BLaER1 (cell line): ENCODE results near the gene DEFB113.

ENCODE experiments used
- H3K27ac ChIP-seq: shearing (Covaris generic); formaldehyde crosslinking; 2 replicates; pipeline ENCODE4 v1.8.1; 2022
- H3K27me3 ChIP-seq: shearing (Covaris generic); formaldehyde crosslinking; 2 replicates; pipeline ENCODE4 v1.8.1; 2022
- H3K36me3 ChIP-seq: shearing (Covaris generic); formaldehyde crosslinking; 2 replicates; pipeline ENCODE4 v1.8.1; 2022
- H3K4me1 ChIP-seq: shearing (Covaris generic); formaldehyde crosslinking; 2 replicates; pipeline ENCODE4 v1.8.1; 2022
- H3K4me2 ChIP-seq: shearing (Covaris generic); formaldehyde crosslinking; 2 replicates; pipeline ENCODE4 v1.8.1; 2022
- H3K4me3 ChIP-seq: shearing (Covaris generic); formaldehyde crosslinking; 2 replicates; pipeline ENCODE4 v1.8.1; 2022
- H3K9ac ChIP-seq: shearing (Covaris generic); formaldehyde crosslinking; 2 replicates; pipeline ENCODE4 v1.8.1; 2022
- H3K9me3 ChIP-seq: shearing (Covaris generic); formaldehyde crosslinking; 2 replicates; pipeline ENCODE4 v1.8.1; 2022
- H4K20me1 ChIP-seq: shearing (Covaris generic); formaldehyde crosslinking; 2 replicates; pipeline ENCODE4 v1.8.1; 2022
- Cebpa-rat ChIP-seq: shearing (Covaris generic); IDR thresholded peaks from 2 replicates; pipeline ENCODE4 v1.8.1; 2022

DEFB113 gene

GRCh38 chr6:49939993-49940498 lies 29.4 kb downstream of the DEFB113 start:
- Histone ChIP-seq H3K9ac (no peak overlapping the region), H3K4me2 (no peak overlapping the region), H3K9me3 (no peaks in the 10 kb centered on the region), H3K27me3 (no peaks in the 10 kb centered on the region), H3K4me1 (no peaks in the 10 kb centered on the region), H3K36me3 (no peaks in the 10 kb centered on the region), H4K20me1 (no peaks in the 10 kb centered on the region), H3K4me3 (no peak overlapping the region), H3K27ac (no peak overlapping the region)
- no peak for TF ChIP-seq Cebpa-rat

GRCh38 chr6:49937811-49938210 lies 31.6 kb downstream of the DEFB113 start:
- H3K27ac ChIP-seq: no peak overlapping the region
- no peaks in the 10 kb centered on the region for H4K20me1 ChIP-seq
- H3K4me1 ChIP-seq: no peaks in the 10 kb centered on the region
- H3K9me3 ChIP-seq: no peaks in the 10 kb centered on the region
- no peak overlapping the region for H3K9ac ChIP-seq
- no peak for TF ChIP-seq Cebpa-rat
- no peaks in the 10 kb centered on the region for H3K27me3 ChIP-seq
- no peak overlapping the region for H3K4me2 ChIP-seq
- H3K4me3 ChIP-seq: no peak overlapping the region
- no peaks in the 10 kb centered on the region for H3K36me3 ChIP-seq

- H3K9me3 ChIP-seq: no peaks in the 10 kb centered on the region
- no peak overlapping the region for H3K27ac ChIP-seq
- no peaks in the 10 kb centered on the region for H3K4me1 ChIP-seq
- no peaks in the 10 kb centered on the region for H3K36me3 ChIP-seq
- no peak overlapping the region for H3K9ac ChIP-seq
- TF ChIP-seq Cebpa-rat: no peak
- H4K20me1 ChIP-seq: no peaks in the 10 kb centered on the region
- H3K4me3 ChIP-seq: no peak overlapping the region
- no peaks in the 10 kb centered on the region for H3K27me3 ChIP-seq
- no peak overlapping the region for H3K4me2 ChIP-seq
These were observed 32.4 kb downstream of the DEFB113 start for GRCh38 chr6:49937017-49937416.

- Histone ChIP-seq H3K4me1 (no peaks in the 10 kb centered on the region), H3K4me3 (no peak overlapping the region), H3K27me3 (no peaks in the 10 kb centered on the region), H3K9ac (no peak overlapping the region), H4K20me1 (no peaks in the 10 kb centered on the region), H3K36me3 (no peaks in the 10 kb centered on the region), H3K4me2 (no peak overlapping the region), H3K27ac (no peak overlapping the region), H3K9me3 (no peaks in the 10 kb centered on the region)
- TF ChIP-seq Cebpa-rat: no peak
These were observed 34.0 kb downstream of the DEFB113 start for GRCh38 chr6:49935387-49935786.

- Histone ChIP-seq H3K27me3 (no peaks in the 10 kb centered on the region), H3K4me1 (no peaks in the 10 kb centered on the region), H3K4me3 (no peak overlapping the region), H3K27ac (no peak overlapping the region), H4K20me1 (no peaks in the 10 kb centered on the region), H3K9me3 (no peaks in the 10 kb centered on the region), H3K36me3 (no peaks in the 10 kb centered on the region), H3K4me2 (no peak overlapping the region), H3K9ac (no peak overlapping the region)
- TF ChIP-seq Cebpa-rat: no peak
These were observed 34.7 kb downstream of the DEFB113 start for GRCh38 chr6:49934770-49935169.

GRCh38 chr6:49933526-49933925 lies 35.9 kb downstream of the DEFB113 start:
- H3K4me2 ChIP-seq: no peak overlapping the region
- no peaks in the 10 kb centered on the region for H3K27me3 ChIP-seq
- no peaks in the 10 kb centered on the region for H3K9me3 ChIP-seq
- H3K9ac ChIP-seq: no peak overlapping the region
- TF ChIP-seq Cebpa-rat: no peak
- no peak overlapping the region for H3K27ac ChIP-seq
- H4K20me1 ChIP-seq: no peaks in the 10 kb centered on the region
- H3K4me1 ChIP-seq: no peaks in the 10 kb centered on the region
- no peak overlapping the region for H3K4me3 ChIP-seq
- no peaks in the 10 kb centered on the region for H3K36me3 ChIP-seq

- Histone ChIP-seq H3K27ac (no peak overlapping the region), H3K9ac (no peak overlapping the region), H4K20me1 (no peaks in the 10 kb centered on the region), H3K4me2 (no peak overlapping the region), H3K36me3 (no peaks in the 10 kb centered on the region), H3K9me3 (no peaks in the 10 kb centered on the region), H3K27me3 (no peaks in the 10 kb centered on the region), H3K4me3 (no peak overlapping the region), H3K4me1 (no peaks in the 10 kb centered on the region)
- no peak for TF ChIP-seq Cebpa-rat
These were observed 40.1 kb downstream of the DEFB113 start for GRCh38 chr6:49929340-49929739.

GRCh38 chr6:49923826-49924225 lies 45.6 kb downstream of the DEFB113 start:
- no peak for TF ChIP-seq Cebpa-rat
- H3K27me3 ChIP-seq: no peaks in the 10 kb centered on the region
- no peaks in the 10 kb centered on the region for H3K4me1 ChIP-seq
- no peaks in the 10 kb centered on the region for H3K9me3 ChIP-seq
- no peaks in the 10 kb centered on the region for H3K36me3 ChIP-seq
- no peaks in the 10 kb centered on the region for H4K20me1 ChIP-seq
- H3K4me3 ChIP-seq: no peak overlapping the region
- no peak overlapping the region for H3K27ac ChIP-seq
- no peak overlapping the region for H3K4me2 ChIP-seq
- no peak overlapping the region for H3K9ac ChIP-seq

- no peak for TF ChIP-seq Cebpa-rat
- H3K4me2 ChIP-seq: no peak overlapping the region
These were observed 49.3 kb downstream of the DEFB113 start for GRCh38 chr6:49919935-49920644.

GRCh38 chr6:49919261-49919660 lies 50.2 kb downstream of the DEFB113 start:
- Histone ChIP-seq H4K20me1 (no peaks in the 10 kb centered on the region), H3K4me3 (no peak overlapping the region), H3K4me1 (no peaks in the 10 kb centered on the region), H3K4me2 (no peak overlapping the region), H3K36me3 (no peaks in the 10 kb centered on the region), H3K27me3 (no peaks in the 10 kb centered on the region), H3K27ac (no peak overlapping the region), H3K9ac (no peak overlapping the region), H3K9me3 (no peaks in the 10 kb centered on the region)
- no peak for TF ChIP-seq Cebpa-rat

More at GRCh38 chr6:49919935-49920644, 49.3 kb downstream of the DEFB113 start:
- no peak overlapping the region for H3K4me3 ChIP-seq
- no peaks in the 10 kb centered on the region for H4K20me1 ChIP-seq
- H3K36me3 ChIP-seq: no peaks in the 10 kb centered on the region
- H3K27me3 ChIP-seq: no peaks in the 10 kb centered on the region
- no peak overlapping the region for H3K27ac ChIP-seq
- H3K4me1 ChIP-seq: no peaks in the 10 kb centered on the region
- H3K9ac ChIP-seq: no peak overlapping the region
- H3K9me3 ChIP-seq: no peaks in the 10 kb centered on the region
